Measurements from ENCODE around the gene CERS1. TPM values are rescaled to one million over a fixed set of nuclear protein-coding genes. Genes with fewer than 3 reads are reported as not detected.

The CERS1 gene
- total and polyA plus RNA-seq, 10 of the 15 experiments (the other 5 are each of a cell fraction or from before 2014, with no cell fraction given), result 0.19 TPM; not detected in 9

GRCh38 chr19:18847549-18848463, 48.2 kb downstream of the CERS1 start:
- Histone ChIP-seq H3K27ac (ENCODE audit: control insufficient read depth, insufficient read depth) (no peak overlapping the region), H4K20me1 (ENCODE audit: control insufficient read depth, insufficient read depth) (peaks cover 23% of the 10 kb centered on the region), H3K27me3 (replicated peaks in 1 of 2; ENCODE audit: control insufficient read depth in 2 of 2, insufficient read depth in 2 of 2, low read length in 1 of 2) (no peaks in the 10 kb centered on the region), H3K79me2 (ENCODE audit: control insufficient read depth, insufficient read depth, low read length) (peaks cover 59% of the 10 kb centered on the region), H3K9ac (ENCODE audit: control insufficient read depth, insufficient read depth, low read length) (no peak overlapping the region), H2AFZ (ENCODE audit: control insufficient read depth, low read depth, low read length) (no peak overlapping the region), H3K4me3 (no peak overlapping the region), H3K36me3 (ENCODE audit: control insufficient read depth in 2 of 2, insufficient read depth in 2 of 2, low read length in 1 of 2) (peaks cover 9 to 46% of the 10 kb centered on the region in 2 experiments; a peak in 3 of 4 replicates), H3K9me3 (replicated peaks; ENCODE audit: control insufficient read depth, insufficient read depth, low read length) (no peaks in the 10 kb centered on the region), H3K4me1 (ENCODE audit: control insufficient read depth, insufficient read depth, low read length) (peaks cover 56% of the 10 kb centered on the region), H3K4me2 (ENCODE audit: control insufficient read depth, insufficient read depth) (peak overlapping the region; percentile 17; the same call in 1 of the 2 replicates)
- BruUV-seq (replicated peaks), result no TSS peak
- ChIA-PET SMC1A (ENCODE audit: uncharacterized antibody, unreplicated experiment) (interaction anchor here (0.8 to 2.2 kb wide), 16 partner anchors 9 to 328 kb away, joined by 3 to 13 read pairs (median 4); partner anchors contain the start of genes COPE, DDX49 and UPF1), CTCF (interaction anchor here (0.7 to 7.4 kb wide), 34 partner anchors 9 to 395 kb away, joined by 3 to 109 read pairs (median 5); partner anchors contain the start of genes COPE, CRTC1, DDX49 and ELL), RAD21 (ENCODE audit: unreplicated experiment) (interaction anchor here (0.7 to 3.1 kb wide), 21 partner anchors 8 to 395 kb away, joined by 3 to 24 read pairs (median 5); partner anchors contain the start of genes FKBP8 and UPF1), POLR2A (interaction anchor here (1.1 to 2.4 kb wide), 4 partner anchors 8 to 276 kb away, joined by 3 to 11 read pairs (median 4); partner anchors contain the start of gene UBA52)
- FAIRE-seq, result no peak
- ATAC-seq, result no peak
- intact Hi-C loops (cut with micrococcal nuclease; ENCODE audit: unreplicated experiment), result loop anchor here (5.0 to 10.0 kb wide), 4 partner anchors 76 to 393 kb away; partner anchors contain the start of genes CRTC1 and REX1BD
- 88% methylated on average over 23 of the region's 24 CpGs for WGBS (ENCODE audit: insufficient coverage, insufficient replicate concordance, low lambda C conversion rate, missing lambda C conversion rate)
- no peak for DNase-seq (ENCODE audit: low read depth, low spot score)
- in situ Hi-C loops (cut with MboI), result no loop called here
- TF ChIP-seq ZBTB4 (CRISPR knock-in tag; IDR thresholded peaks at IDR 0.05), result no peak
- TF ChIP-seq POU2F2 (IDR thresholded peaks at IDR 0.05; ENCODE audit: borderline replicate concordance, low read depth, low read length), result no peak
- no peak for TF ChIP-seq TCF12 (IDR thresholded peaks at IDR 0.05; ENCODE audit: low read depth, low read length)
- TF ChIP-seq BACH1 (IDR thresholded peaks at IDR 0.05; ENCODE audit: borderline replicate concordance), result no peak
- TF ChIP-seq TAF1 (IDR thresholded peaks at IDR 0.05; ENCODE audit: borderline replicate concordance, low read depth, low read length), result no peak
- TF ChIP-seq, protein P1, sequence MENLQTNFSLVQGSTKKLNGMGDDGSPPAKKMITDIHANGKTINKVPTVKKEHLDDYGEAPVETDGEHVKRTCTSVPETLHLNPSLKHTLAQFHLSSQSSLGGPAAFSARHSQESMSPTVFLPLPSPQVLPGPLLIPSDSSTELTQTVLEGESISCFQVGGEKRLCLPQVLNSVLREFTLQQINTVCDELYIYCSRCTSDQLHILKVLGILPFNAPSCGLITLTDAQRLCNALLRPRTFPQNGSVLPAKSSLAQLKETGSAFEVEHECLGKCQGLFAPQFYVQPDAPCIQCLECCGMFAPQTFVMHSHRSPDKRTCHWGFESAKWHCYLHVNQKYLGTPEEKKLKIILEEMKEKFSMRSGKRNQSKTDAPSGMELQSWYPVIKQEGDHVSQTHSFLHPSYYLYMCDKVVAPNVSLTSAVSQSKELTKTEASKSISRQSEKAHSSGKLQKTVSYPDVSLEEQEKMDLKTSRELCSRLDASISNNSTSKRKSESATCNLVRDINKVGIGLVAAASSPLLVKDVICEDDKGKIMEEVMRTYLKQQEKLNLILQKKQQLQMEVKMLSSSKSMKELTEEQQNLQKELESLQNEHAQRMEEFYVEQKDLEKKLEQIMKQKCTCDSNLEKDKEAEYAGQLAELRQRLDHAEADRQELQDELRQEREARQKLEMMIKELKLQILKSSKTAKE (IDR thresholded peaks at IDR 0.05; ENCODE audit: low read depth, poor library complexity, severe bottlenecking), result no peak
- no peak for TF ChIP-seq ZNF207 (IDR thresholded peaks at IDR 0.05; ENCODE audit: borderline replicate concordance)
- no peak for TF ChIP-seq POLR2AphosphoS2 (IDR thresholded peaks at IDR 0.05; ENCODE audit: low read depth, low read length)
- no peak for TF ChIP-seq DPF2 (IDR thresholded peaks at IDR 0.05)
- TF ChIP-seq GATAD2B (conservative IDR thresholded peaks at IDR 0.05; ENCODE audit: low read depth), result no peak
- no peak for TF ChIP-seq SMC3 (IDR thresholded peaks at IDR 0.05; ENCODE audit: borderline replicate concordance, low read length)
- no peak for TF ChIP-seq POLR2AphosphoS5 (IDR thresholded peaks at IDR 0.05; ENCODE audit: low read length)
- TF ChIP-seq EP300 (IDR thresholded peaks at IDR 0.05; ENCODE audit: borderline replicate concordance in 1 of 2, control insufficient read depth in 1 of 2, low read depth in 2 of 2, low read length in 2 of 2), result no peak
- TF ChIP-seq, protein P2, sequence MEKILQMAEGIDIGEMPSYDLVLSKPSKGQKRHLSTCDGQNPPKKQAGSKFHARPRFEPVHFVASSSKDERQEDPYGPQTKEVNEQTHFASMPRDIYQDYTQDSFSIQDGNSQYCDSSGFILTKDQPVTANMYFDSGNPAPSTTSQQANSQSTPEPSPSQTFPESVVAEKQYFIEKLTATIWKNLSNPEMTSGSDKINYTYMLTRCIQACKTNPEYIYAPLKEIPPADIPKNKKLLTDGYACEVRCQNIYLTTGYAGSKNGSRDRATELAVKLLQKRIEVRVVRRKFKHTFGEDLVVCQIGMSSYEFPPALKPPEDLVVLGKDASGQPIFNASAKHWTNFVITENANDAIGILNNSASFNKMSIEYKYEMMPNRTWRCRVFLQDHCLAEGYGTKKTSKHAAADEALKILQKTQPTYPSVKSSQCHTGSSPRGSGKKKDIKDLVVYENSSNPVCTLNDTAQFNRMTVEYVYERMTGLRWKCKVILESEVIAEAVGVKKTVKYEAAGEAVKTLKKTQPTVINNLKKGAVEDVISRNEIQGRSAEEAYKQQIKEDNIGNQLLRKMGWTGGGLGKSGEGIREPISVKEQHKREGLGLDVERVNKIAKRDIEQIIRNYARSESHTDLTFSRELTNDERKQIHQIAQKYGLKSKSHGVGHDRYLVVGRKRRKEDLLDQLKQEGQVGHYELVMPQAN (conservative IDR thresholded peaks at IDR 0.05), result no peak
